Neural cell (in vitro differentiated cells): ENCODE measurements around the gene RNF225. TPM values are rescaled to one million over a fixed set of nuclear protein-coding genes. Genes with fewer than 3 reads are reported as not detected.

Experiments used
- H2AFZ ChIP-seq: fragments of 200-600, 300-800 bp; sonication (generic), shearing (Covaris generic); 2 replicates; pipeline ENCODE4 v1.6.0; 2014; ENCODE audit warnings: low read depth, mild to moderate bottlenecking, antibody characterized with exemption, low read length, moderate library complexity
- H3F3A ChIP-seq: fragments of 200-600 bp; shearing (Covaris generic); 2 replicates; pipeline ENCODE4 v1.6.1; 2016; ENCODE audit warnings: mild to moderate bottlenecking, moderate library complexity, mixed read lengths, antibody characterized with exemption, low read length; ENCODE audit not compliant: insufficient read depth, poor library complexity, severe bottlenecking
- H3K27ac ChIP-seq: fragments of 200-600, 300-800 bp; sonication (generic), shearing (Covaris generic); 2 replicates; pipeline ENCODE4 v1.5.1; 2014; ENCODE audit warnings: mild to moderate bottlenecking, low read length, moderate library complexity
- H3K27me3 ChIP-seq: fragments of 300-800, 200-600 bp; sonication (generic), shearing (Covaris generic); 2 replicates; pipeline ENCODE4 v1.6.0; 2014; ENCODE audit warnings: mild to moderate bottlenecking, low read depth, low read length, moderate library complexity; ENCODE audit not compliant: insufficient read depth
- H3K36me3 ChIP-seq: fragments of 300-800, 200-600 bp; sonication (generic), shearing (Covaris generic); 2 replicates; pipeline ENCODE4 v1.5.1; 2014; ENCODE audit warnings: mild to moderate bottlenecking, antibody characterized with exemption, low read length, moderate library complexity; ENCODE audit not compliant: insufficient read depth
- H3K4me2 ChIP-seq: fragments of 300-800, 200-600 bp; sonication (generic), shearing (Covaris generic); 2 replicates; pipeline ENCODE4 v1.6.0; 2014; ENCODE audit warnings: mild to moderate bottlenecking, low read length
- H3K4me3 ChIP-seq: fragments of 300-800, 200-600 bp; sonication (generic), shearing (Covaris generic); 2 replicates; pipeline ENCODE4 v1.5.1; 2014; ENCODE audit warnings: mild to moderate bottlenecking, low read length, moderate library complexity
- H3K79me2 ChIP-seq: fragments of 200-600 bp; shearing (Covaris generic); replicated peaks from 2 replicates; pipeline ENCODE4 v1.6.0; 2014; ENCODE audit warnings: mild to moderate bottlenecking, low read length, moderate library complexity; ENCODE audit not compliant: insufficient read depth
- H3K9ac ChIP-seq: fragments of 300-800, 200-600 bp; sonication (generic), shearing (Covaris generic); 2 replicates; pipeline ENCODE4 v1.6.1; 2016; ENCODE audit warnings: mild to moderate bottlenecking, low read length, mixed read lengths
- H3K9me2 ChIP-seq: fragments of 200-600 bp; shearing (Covaris generic); 2 replicates; pipeline ENCODE4 v1.6.1; 2016; ENCODE audit warnings: mild to moderate bottlenecking, low read length, mixed read lengths; ENCODE audit not compliant: insufficient read depth
- H3K9me3 ChIP-seq: fragments of 200-600, 300-800 bp; sonication (generic), shearing (Covaris generic); 2 replicates; pipeline ENCODE4 v1.6.1; 2016; ENCODE audit warnings: mild to moderate bottlenecking, mixed run types, low read length, moderate library complexity, mixed read lengths
- H4K20me1 ChIP-seq: fragments of 200-600 bp; shearing (Covaris generic); 2 replicates; pipeline ENCODE4 v1.6.1; 2016; ENCODE audit warnings: mild to moderate bottlenecking, mixed run types; ENCODE audit not compliant: insufficient read depth
- EP300 ChIP-seq: fragments of 450-650 bp; conservative IDR thresholded peaks from 2 replicates; pipeline ENCODE4 v1.6.1; 2014; ENCODE audit warnings: antibody characterized with exemption, mild to moderate bottlenecking, moderate library complexity; ENCODE audit not compliant: poor library complexity, severe bottlenecking
- EZH2 ChIP-seq: fragments of 200-600, 300-800 bp; shearing (Covaris generic), sonication (generic); IDR thresholded peaks from 2 replicates; pipeline ENCODE4 v1.6.1; 2014; ENCODE audit warnings: antibody characterized with exemption, low read length, borderline replicate concordance, mild to moderate bottlenecking; ENCODE audit not compliant: insufficient read depth, poor library complexity, severe bottlenecking
- MXI1 ChIP-seq: fragments of 450-650 bp; conservative IDR thresholded peaks from 2 replicates; pipeline ENCODE4 v1.6.1; 2014; ENCODE audit warnings: antibody characterized with exemption, mild to moderate bottlenecking; ENCODE audit not compliant: poor library complexity, severe bottlenecking
- POLR2AphosphoS5 ChIP-seq: IDR thresholded peaks from 2 replicates; pipeline ENCODE4 v1.6.1; 2012
- RAD21 ChIP-seq: fragments of 450-650 bp; conservative IDR thresholded peaks from 2 replicates; pipeline ENCODE4 v1.6.1; 2014; ENCODE audit warnings: antibody characterized with exemption, mild to moderate bottlenecking, moderate library complexity
- SMC3 ChIP-seq: fragments of 450-650 bp; conservative IDR thresholded peaks from 2 replicates; pipeline ENCODE4 v1.6.1; 2014; ENCODE audit warnings: antibody characterized with exemption, mild to moderate bottlenecking, moderate library complexity; ENCODE audit not compliant: poor library complexity
- TAF1 ChIP-seq: IDR thresholded peaks from 2 replicates; pipeline ENCODE4 v1.6.1; 2012; ENCODE audit warnings: low read depth
- polyA plus RNA-seq: library from polyadenylated mRNA; depleted of rRNA; stranded (reverse); fragments of >200 nt; gene quantifications from 2 replicates; pipeline ENCODE4 v1.2.3, GENCODE V29; 2014
- TF ChIP-seq, protein P1 (sequence below): fragments of 450-650 bp; IDR thresholded peaks from 2 replicates; pipeline ENCODE4 v1.5.1; 2014; ENCODE audit warnings: antibody characterized with exemption, mild to moderate bottlenecking, moderate library complexity; ENCODE audit not compliant: poor library complexity, severe bottlenecking
- TF ChIP-seq, protein P2 (sequence below): IDR thresholded peaks from 2 replicates; pipeline ENCODE4 v1.6.1; 2012; ENCODE audit warnings: borderline replicate concordance

The RNF225 gene
- polyA plus RNA-seq, 1 donor from 2014 or later: not detected

GRCh38 chr19:58381460-58382212 is 13.8 kb upstream of the RNF225 start:
- Histone ChIP-seq H2AFZ (no peak overlapping the region), H3K4me2 (peak overlapping the region; percentile 16), H3K27ac (peak overlapping the region; percentile 93), H3K27me3 (no peaks in the 10 kb centered on the region), H3K9me3 (no peaks in the 10 kb centered on the region), H3K4me3 (peak overlapping the region; percentile 78), H3K9me2 (no peaks in the 10 kb centered on the region), H3K79me2 (no peaks in the 10 kb centered on the region), H3K36me3 (no peaks in the 10 kb centered on the region), H4K20me1 (no peaks in the 10 kb centered on the region), H3F3A (peaks cover 4% of the 10 kb centered on the region), H3K9ac (peak overlapping the region; percentile 89)
- no peak for TF ChIP-seq EP300
- TF ChIP-seq EZH2: no peak
- TF ChIP-seq, protein P1, sequence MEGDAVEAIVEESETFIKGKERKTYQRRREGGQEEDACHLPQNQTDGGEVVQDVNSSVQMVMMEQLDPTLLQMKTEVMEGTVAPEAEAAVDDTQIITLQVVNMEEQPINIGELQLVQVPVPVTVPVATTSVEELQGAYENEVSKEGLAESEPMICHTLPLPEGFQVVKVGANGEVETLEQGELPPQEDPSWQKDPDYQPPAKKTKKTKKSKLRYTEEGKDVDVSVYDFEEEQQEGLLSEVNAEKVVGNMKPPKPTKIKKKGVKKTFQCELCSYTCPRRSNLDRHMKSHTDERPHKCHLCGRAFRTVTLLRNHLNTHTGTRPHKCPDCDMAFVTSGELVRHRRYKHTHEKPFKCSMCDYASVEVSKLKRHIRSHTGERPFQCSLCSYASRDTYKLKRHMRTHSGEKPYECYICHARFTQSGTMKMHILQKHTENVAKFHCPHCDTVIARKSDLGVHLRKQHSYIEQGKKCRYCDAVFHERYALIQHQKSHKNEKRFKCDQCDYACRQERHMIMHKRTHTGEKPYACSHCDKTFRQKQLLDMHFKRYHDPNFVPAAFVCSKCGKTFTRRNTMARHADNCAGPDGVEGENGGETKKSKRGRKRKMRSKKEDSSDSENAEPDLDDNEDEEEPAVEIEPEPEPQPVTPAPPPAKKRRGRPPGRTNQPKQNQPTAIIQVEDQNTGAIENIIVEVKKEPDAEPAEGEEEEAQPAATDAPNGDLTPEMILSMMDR: no peak
- TF ChIP-seq MXI1: no peak
- TF ChIP-seq, protein P2, sequence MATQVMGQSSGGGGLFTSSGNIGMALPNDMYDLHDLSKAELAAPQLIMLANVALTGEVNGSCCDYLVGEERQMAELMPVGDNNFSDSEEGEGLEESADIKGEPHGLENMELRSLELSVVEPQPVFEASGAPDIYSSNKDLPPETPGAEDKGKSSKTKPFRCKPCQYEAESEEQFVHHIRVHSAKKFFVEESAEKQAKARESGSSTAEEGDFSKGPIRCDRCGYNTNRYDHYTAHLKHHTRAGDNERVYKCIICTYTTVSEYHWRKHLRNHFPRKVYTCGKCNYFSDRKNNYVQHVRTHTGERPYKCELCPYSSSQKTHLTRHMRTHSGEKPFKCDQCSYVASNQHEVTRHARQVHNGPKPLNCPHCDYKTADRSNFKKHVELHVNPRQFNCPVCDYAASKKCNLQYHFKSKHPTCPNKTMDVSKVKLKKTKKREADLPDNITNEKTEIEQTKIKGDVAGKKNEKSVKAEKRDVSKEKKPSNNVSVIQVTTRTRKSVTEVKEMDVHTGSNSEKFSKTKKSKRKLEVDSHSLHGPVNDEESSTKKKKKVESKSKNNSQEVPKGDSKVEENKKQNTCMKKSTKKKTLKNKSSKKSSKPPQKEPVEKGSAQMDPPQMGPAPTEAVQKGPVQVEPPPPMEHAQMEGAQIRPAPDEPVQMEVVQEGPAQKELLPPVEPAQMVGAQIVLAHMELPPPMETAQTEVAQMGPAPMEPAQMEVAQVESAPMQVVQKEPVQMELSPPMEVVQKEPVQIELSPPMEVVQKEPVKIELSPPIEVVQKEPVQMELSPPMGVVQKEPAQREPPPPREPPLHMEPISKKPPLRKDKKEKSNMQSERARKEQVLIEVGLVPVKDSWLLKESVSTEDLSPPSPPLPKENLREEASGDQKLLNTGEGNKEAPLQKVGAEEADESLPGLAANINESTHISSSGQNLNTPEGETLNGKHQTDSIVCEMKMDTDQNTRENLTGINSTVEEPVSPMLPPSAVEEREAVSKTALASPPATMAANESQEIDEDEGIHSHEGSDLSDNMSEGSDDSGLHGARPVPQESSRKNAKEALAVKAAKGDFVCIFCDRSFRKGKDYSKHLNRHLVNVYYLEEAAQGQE: no peak
- TF ChIP-seq RAD21: no peak
- no peak for TF ChIP-seq TAF1

DNA sequence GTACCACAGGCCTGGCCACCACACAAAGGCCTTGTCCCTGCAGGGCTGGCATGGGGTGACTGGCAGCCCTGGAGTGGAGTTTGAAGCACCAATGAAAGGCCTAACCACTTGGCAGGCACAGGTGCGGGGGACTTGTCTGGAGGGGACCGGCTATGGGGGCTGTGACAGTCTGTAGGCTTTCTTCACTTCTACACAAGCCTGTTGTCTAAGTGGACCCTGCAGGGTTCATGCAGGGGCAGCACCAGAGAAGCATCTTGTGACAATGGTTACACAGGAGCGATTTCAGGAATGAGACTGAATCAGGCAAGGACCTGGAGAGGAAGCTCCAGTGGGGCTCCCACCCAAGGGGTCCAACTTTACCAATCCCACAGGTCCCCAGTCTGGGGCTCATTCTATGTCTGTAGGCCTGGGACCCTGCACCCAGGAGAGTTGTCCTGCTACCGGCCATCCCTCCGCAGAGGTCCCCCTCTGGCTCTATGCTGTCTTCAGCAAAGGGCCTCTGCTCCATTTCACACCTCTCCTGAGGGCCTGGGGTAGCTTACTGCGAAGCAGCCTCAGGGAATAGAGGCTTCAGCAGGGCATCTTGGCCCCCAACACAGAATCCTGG is 12.4 kb upstream of the RNF225 start:
- TF ChIP-seq POLR2AphosphoS5 (no peak), MXI1 (no peak), SMC3 (no peak), EZH2 (no peak), TAF1 (no peak), EP300 (no peak), RAD21 (no peak)
- TF ChIP-seq, protein P1: no peak
- TF ChIP-seq, protein P2: no peak
- Histone ChIP-seq H4K20me1 (no peaks in the 10 kb centered on the region), H3K79me2 (peaks cover 10% of the 10 kb centered on the region)

More for the DNA sequence above, 12.4 kb upstream of the RNF225 start:
- no peaks in the 10 kb centered on the region for H3K36me3 ChIP-seq
- no peak overlapping the region for H2AFZ ChIP-seq
- no peak overlapping the region for H3K9ac ChIP-seq
- no peaks in the 10 kb centered on the region for H3K9me2 ChIP-seq
- H3F3A ChIP-seq: peaks cover 4% of the 10 kb centered on the region
- H3K27me3 ChIP-seq: no peaks in the 10 kb centered on the region
- no peak overlapping the region for H3K4me2 ChIP-seq
- H3K4me3 ChIP-seq: no peak overlapping the region
- H3K9me3 ChIP-seq: no peaks in the 10 kb centered on the region
- H3K27ac ChIP-seq: no peak overlapping the region
